Thyroid gland (tissue), 4 donors: Measurements from ENCODE around the gene ABR. TPM values are rescaled to one million over a fixed set of nuclear protein-coding genes. Genes with fewer than 3 reads are reported as not detected.

ENCODE experiments used
- DNase-seq, 2 donors: peaks; one replicate each; pipeline ENCODE4 v3.0.0-alpha.2; 2019
- H3K27ac ChIP-seq, 3 donors: fragments of 200-600 bp; sonication (generic); 1 replicate in 2 of 3; 2 replicates in 1 of 3; pipeline ENCODE4 v1.5.1; 2016 to 2019; ENCODE audit warnings: mild to moderate bottlenecking in 1 of 3, moderate library complexity in 1 of 3
- H3K27me3 ChIP-seq: fragments of 200-600 bp; sonication (generic); one replicate; pipeline ENCODE4 v1.5.1; 2019
- H3K36me3 ChIP-seq, 2 donors: fragments of 200-600 bp; sonication (generic); one replicate each; pipeline ENCODE4 v1.5.1; 2016 to 2019
- H3K4me1 ChIP-seq, 2 donors: fragments of 200-600 bp; sonication (generic); one replicate each; pipeline ENCODE4 v1.5.1; 2017 to 2019
- H3K4me3 ChIP-seq, 3 donors: fragments of 200-600 bp; sonication (generic); replicated peaks in 1 of 3; 1 replicate in 2 of 3; 2 replicates in 1 of 3; pipeline ENCODE4 v1.5.1; 2016; ENCODE audit warnings: mild to moderate bottlenecking in 1 of 3
- H3K9me3 ChIP-seq: fragments of 200-600 bp; sonication (generic); one replicate; pipeline ENCODE4 v1.5.1; 2017
- CTCF ChIP-seq, 6 experiments: fragments of 200-600 bp in 3 of 6; fragments of 450-650 bp in 3 of 6; sonication (generic) in 3 of 6; IDR thresholded peaks; one replicate each; pipeline ENCODE4 v1.5.1; 2016 to 2019; ENCODE audit warnings: antibody characterized with exemption in 6 of 6, mild to moderate bottlenecking in 2 of 6, inconsistent platforms in 1 of 6, moderate library complexity in 1 of 6
- POLR2A ChIP-seq, 2 donors: fragments of 450-650 bp; IDR thresholded peaks; one replicate each; pipeline ENCODE4 v1.6.1; 2017; ENCODE audit warnings: antibody characterized with exemption in 2 of 2, mild to moderate bottlenecking in 2 of 2, moderate library complexity in 1 of 2
- whole genome bisulfite sequencing, 2 donors: methylation state at CpG; one replicate each; pipeline ENCODE4 v1.1.5; 2017; 5-methylcytosine and 5-hydroxymethylcytosine counted together
- intact Hi-C: fragments of 100-400 bp; cut with DNase I; formaldehyde crosslinking; loops from one replicate; pipeline ENCODE4 v1.15.1; 2023
- total RNA-seq, 4 donors: library from RNA; depleted of rRNA; stranded (reverse); fragments of >200 nt; gene quantifications; one replicate each; pipeline ENCODE4 v1.2.3, GENCODE V29; 2016

Gene ABR
- total RNA-seq, 4 donors from 2014 or later, result 23.7 to 33.7 (median 31.5) TPM

- no peak overlapping the region for H3K4me3 ChIP-seq
- no peaks in the 10 kb centered on the region for H3K27me3 ChIP-seq
- 47 to 53% methylated on average over 13 of the region's 13 CpGs for WGBS, 2 donors
- no peaks in the 10 kb centered on the region for H3K36me3 ChIP-seq
- TF ChIP-seq POLR2A (IDR thresholded peaks at IDR 0.05) (no peak), CTCF (IDR thresholded peaks at IDR 0.05) (no peak)
- peaks cover 0 to 13% of the 10 kb centered on the region in 2 donors for H3K4me1 ChIP-seq
- intact Hi-C loops, result no loop called here
- no peaks in the 10 kb centered on the region for H3K9me3 ChIP-seq
- H3K27ac ChIP-seq, result no peak overlapping the region
- peak in 1 of 2 donors; percentile 44 for DNase-seq
Measured at GRCh38 chr17:1149869-1150268, 29.9 kb downstream of the ABR start.

- intact Hi-C loops, result no loop called here
- Histone ChIP-seq H3K27me3 (no peaks in the 10 kb centered on the region), H3K4me3 (no peak overlapping the region), H3K27ac (no peak overlapping the region), H3K4me1 (peaks cover 0 to 13% of the 10 kb centered on the region in 2 donors), H3K36me3 (no peaks in the 10 kb centered on the region), H3K9me3 (no peaks in the 10 kb centered on the region)
- DNase-seq, result peak; percentile 18 to 19
- TF ChIP-seq POLR2A (IDR thresholded peaks at IDR 0.05) (no peak), CTCF (IDR thresholded peaks at IDR 0.05) (peak in 1 of 6 experiments; percentile 26)
- 47 to 59% methylated on average over 7 to 8 of the region's 8 CpGs for WGBS, 2 donors
Measured at GRCh38 chr17:1147664-1148063, 32.1 kb downstream of the ABR start.

GRCh38 chr17:1146561-1147265 lies 33.1 kb downstream of the ABR start:
- WGBS, 2 donors, result 85 to 93% methylated on average over 9 of the region's 9 CpGs
- Histone ChIP-seq H3K4me1 (peaks cover 0 to 13% of the 10 kb centered on the region in 2 donors), H3K36me3 (no peaks in the 10 kb centered on the region), H3K27me3 (no peaks in the 10 kb centered on the region), H3K4me3 (no peak overlapping the region), H3K9me3 (no peaks in the 10 kb centered on the region), H3K27ac (no peak overlapping the region)
- DNase-seq, result no peak
- TF ChIP-seq CTCF (IDR thresholded peaks at IDR 0.05), result no peak
- TF ChIP-seq POLR2A (IDR thresholded peaks at IDR 0.05), result no peak
- intact Hi-C loops, result no loop called here

GRCh38 chr17:1145311-1145986 lies 34.3 kb downstream of the ABR start:
- H3K9me3 ChIP-seq, result no peaks in the 10 kb centered on the region
- H3K36me3 ChIP-seq, result no peaks in the 10 kb centered on the region
- H3K4me3 ChIP-seq, result no peak overlapping the region
- intact Hi-C loops, result no loop called here
- peaks cover 0 to 8% of the 10 kb centered on the region in 2 donors for H3K4me1 ChIP-seq
- DNase-seq, result no peak
- H3K27ac ChIP-seq, result no peak overlapping the region
- no peaks in the 10 kb centered on the region for H3K27me3 ChIP-seq
- WGBS, 2 donors, result 86 to 91% methylated on average over 14 of the region's 14 CpGs
- TF ChIP-seq POLR2A (IDR thresholded peaks at IDR 0.05) (no peak), CTCF (IDR thresholded peaks at IDR 0.05) (no peak)

GRCh38 chr17:1144162-1144561 lies 35.6 kb downstream of the ABR start:
- 78 to 81% methylated on average over 17 of the region's 17 CpGs for WGBS, 2 donors
- no peaks in the 10 kb centered on the region for H3K9me3 ChIP-seq
- TF ChIP-seq POLR2A (IDR thresholded peaks at IDR 0.05), result no peak
- no peak for TF ChIP-seq CTCF (IDR thresholded peaks at IDR 0.05)

More at GRCh38 chr17:1144162-1144561, 35.6 kb downstream of the ABR start:
- intact Hi-C loops, result no loop called here
- H3K27me3 ChIP-seq, result no peaks in the 10 kb centered on the region
- H3K36me3 ChIP-seq, result no peaks in the 10 kb centered on the region
- H3K4me3 ChIP-seq, result no peak overlapping the region
- H3K4me1 ChIP-seq, result no peaks in the 10 kb centered on the region
- H3K27ac ChIP-seq, result no peak overlapping the region
- no peak for DNase-seq
